HepG2 (cell line): ENCODE measurements around the gene CTPS2. TPM values are rescaled to one million over a fixed set of nuclear protein-coding genes. Genes with fewer than 3 reads are reported as not detected.

Experiments
- ATAC-seq: fragments of 200-7000 bp; cut with Tn5 transposase; 3 replicates; pipeline ENCODE4 v1.9.1; 2020; ENCODE audit warnings: mild to moderate bottlenecking, moderate library complexity
- BruUV-seq: library from RNA; stranded (reverse); fragments of 400-500 nt; replicated peaks from 2 replicates; lab custom pipeline; 2021; lab: Mats Ljungman, UMichigan
- CTCF ChIA-PET: fragments of 300-600 bp; formaldehyde crosslinking; extraction: SDS; loops from one replicate; lab custom pipeline; 2021; ENCODE audit warnings: low total read pairs, inconsistent platforms, low intra/inter-chr PET ratio; lab: Yijun Ruan, JAX
- POLR2A ChIA-PET: fragments of 350-600 bp; sonication (Branson Sonifier 250); formaldehyde crosslinking; loops from one replicate; lab custom pipeline; 2020; ENCODE audit warnings: antibody characterized with exemption, inconsistent platforms; lab: Yijun Ruan, JAX
- DNase-seq: peaks from one replicate; pipeline ENCODE4 v3.0.0-alpha.2; 2015; ENCODE audit warnings: low spot score
- FAIRE-seq: peaks from 3 replicates; lab custom pipeline; 2011; peaks lifted over from hg19 to GRCh38; lab: Jason Lieb, UNC
- H2AFZ ChIP-seq: one replicate; pipeline ENCODE4 v1.6.1; 2011; ENCODE audit warnings: low read length, inconsistent platforms
- H3K27ac ChIP-seq: fragments of 300-600 bp; 3 replicates; pipeline ENCODE4 v1.8.0; 2011; ENCODE audit warnings: mixed run types, mild to moderate bottlenecking, mixed read lengths, low read length, inconsistent platforms; ENCODE audit not compliant: insufficient read depth; ENCODE audit errors: extremely low read length
- H3K27me3 ChIP-seq, 2 experiments: fragments of 200-600 bp in 1 of 2; 2 replicates in 1 of 2; 3 replicates in 1 of 2; pipeline versions ENCODE4 v1.6.0 to v1.8.0; 2011; ENCODE audit warnings: low read length in 2 of 2, mild to moderate bottlenecking in 2 of 2, moderate library complexity in 2 of 2, inconsistent platforms in 1 of 2; ENCODE audit not compliant: insufficient read depth in 2 of 2, control insufficient read depth in 1 of 2
- H3K36me3 ChIP-seq, 2 experiments: fragments of 200-600 bp in 1 of 2; replicated peaks in 1 of 2; 2 replicates in 1 of 2; 3 replicates in 1 of 2; pipeline versions ENCODE4 v1.5.1 to v1.8.0; 2011; ENCODE audit warnings: low read length in 2 of 2, inconsistent platforms in 1 of 2; ENCODE audit not compliant: insufficient read depth in 2 of 2, control insufficient read depth in 1 of 2
- H3K4me1 ChIP-seq: 2 replicates; pipeline ENCODE4 v1.5.1; 2012; ENCODE audit warnings: low read length, inconsistent platforms; ENCODE audit not compliant: insufficient read depth
- H3K4me2 ChIP-seq: 2 replicates; pipeline ENCODE4 v1.6.0; 2011; ENCODE audit warnings: low read depth, low read length, inconsistent platforms
- H3K4me3 ChIP-seq, 3 experiments: fragments of 200-600 bp in 1 of 3; sonication (generic), shearing (Covaris generic) in 1 of 3; replicated peaks in 1 of 3; 2 replicates each; pipeline ENCODE4 v1.5.1; 2011 to 2016; ENCODE audit warnings: low read length in 3 of 3, inconsistent platforms in 2 of 3, low read depth in 2 of 3, mild to moderate bottlenecking in 2 of 3, control low read depth in 1 of 3, mixed read lengths in 1 of 3; ENCODE audit not compliant: insufficient read depth in 1 of 3
- H3K79me2 ChIP-seq: one replicate; pipeline ENCODE4 v1.6.1; 2011; ENCODE audit warnings: low read length, inconsistent platforms; ENCODE audit not compliant: insufficient read depth
- H3K9ac ChIP-seq: 2 replicates; pipeline ENCODE4 v1.6.0; 2011; ENCODE audit warnings: mild to moderate bottlenecking, low read depth, low read length, inconsistent platforms; ENCODE audit not compliant: insufficient read depth
- H3K9me3 ChIP-seq: 2 replicates; pipeline ENCODE4 v1.5.1; 2012; ENCODE audit warnings: mild to moderate bottlenecking, low read length
- H4K20me1 ChIP-seq: 2 replicates; pipeline ENCODE4 v1.6.0; 2011; ENCODE audit warnings: inconsistent platforms, mild to moderate bottlenecking, low read length, moderate library complexity; ENCODE audit not compliant: insufficient read depth
- ATM ChIP-seq: fragments of 450-650 bp; IDR thresholded peaks from 2 replicates; pipeline ENCODE4 v1.7.1; 2017; ENCODE audit warnings: mild to moderate bottlenecking, borderline replicate concordance
- FOSL1 ChIP-seq: sonication (generic); formaldehyde crosslinking; IDR thresholded peaks from 2 replicates; pipeline ENCODE4 v1.9.0; 2021; ENCODE audit warnings: missing genetic modification reagents, borderline replicate concordance
- FOXP1 ChIP-seq, 2 experiments: fragments of 450-650 bp in 1 of 2; IDR thresholded peaks; 2 replicates each; pipeline ENCODE4 v1.6.1; 2017 to 2018; ENCODE audit warnings: antibody characterized with exemption in 1 of 2
- HNF4A ChIP-seq: sonication (generic); formaldehyde crosslinking; IDR thresholded peaks from 2 replicates; pipeline ENCODE4 v1.4.0; 2020; ENCODE audit warnings: missing genetic modification reagents
- KLF6 ChIP-seq: IDR thresholded peaks from 2 replicates; pipeline ENCODE4 v1.8.0; 2016; ENCODE audit warnings: missing biosample characterization, missing genetic modification reagents
- NKX3-1 ChIP-seq: sonication (generic); formaldehyde crosslinking; IDR thresholded peaks from 2 replicates; pipeline ENCODE4 v1.5.0; 2020; ENCODE audit warnings: missing genetic modification reagents
- NR2F6 ChIP-seq, 2 experiments: IDR thresholded peaks; 2 replicates each; pipeline ENCODE4 v1.6.1; 2016; ENCODE audit warnings: antibody characterized with exemption in 1 of 2, mild to moderate bottlenecking in 1 of 2
- PAXIP1 ChIP-seq: sonication (generic); formaldehyde crosslinking; conservative IDR thresholded peaks from 2 replicates; pipeline ENCODE4 v1.4.0; 2020; ENCODE audit warnings: mild to moderate bottlenecking, missing genetic modification reagents, moderate library complexity
- RXRA ChIP-seq: sonication (generic); formaldehyde crosslinking; IDR thresholded peaks from 2 replicates; pipeline ENCODE4 v1.5.1; 2020; ENCODE audit warnings: missing genetic modification reagents
- SALL1 ChIP-seq: sonication (generic); formaldehyde crosslinking; IDR thresholded peaks from 2 replicates; pipeline ENCODE4 v1.8.0; 2022; ENCODE audit warnings: mild to moderate bottlenecking, missing genetic modification reagents
- SOX6 ChIP-seq, 2 experiments: fragments of 450-650 bp in 1 of 2; sonication (generic) in 1 of 2; formaldehyde crosslinking in 1 of 2; IDR thresholded peaks; 2 replicates each; pipeline versions ENCODE4 v1.4.0 to v1.6.1; 2017 to 2020; ENCODE audit warnings: antibody characterized with exemption in 1 of 2, mild to moderate bottlenecking in 1 of 2, missing genetic modification reagents in 1 of 2
- TEAD3 ChIP-seq: optimal IDR thresholded peaks from 2 replicates; pipeline ENCODE3; 2016; ENCODE audit warnings: borderline replicate concordance
- ZNF121 ChIP-seq: sonication (generic); formaldehyde crosslinking; IDR thresholded peaks from 2 replicates; pipeline ENCODE4 v1.5.0; 2020; ENCODE audit warnings: mild to moderate bottlenecking, missing genetic modification reagents
- ZNF691 ChIP-seq: sonication (generic); formaldehyde crosslinking; IDR thresholded peaks from 2 replicates; pipeline ENCODE4 v1.4.0; 2020; ENCODE audit warnings: missing genetic modification reagents, low read depth, mild to moderate bottlenecking, borderline replicate concordance
- ZNF770 ChIP-seq: sonication (generic); formaldehyde crosslinking; IDR thresholded peaks from 2 replicates; pipeline ENCODE4 v1.5.0; 2020; ENCODE audit warnings: mild to moderate bottlenecking, missing genetic modification reagents
- WGBS: methylation state at CpG from one replicate; pipeline ENCODE4 v1.1.6; 2017; ENCODE audit warnings: low lambda C conversion rate; 5-methylcytosine and 5-hydroxymethylcytosine counted together
- in situ Hi-C: cut with HindIII; loops from 2 replicates; pipeline ENCODE4 v1.10.0; 2017; ENCODE audit warnings: low pct_unique_long_range_greater_than_20kb; ENCODE audit not compliant: extremely low pct_ligation_motif_present
- intact Hi-C: fragments of 100-400 bp; cut with micrococcal nuclease; formaldehyde crosslinking; loops from one replicate; pipeline ENCODE4 v1.10.0; 2022; ENCODE audit not compliant: unreplicated experiment
- polyA plus RNA-seq, 8 experiments: library from polyadenylated mRNA; depleted of rRNA in 3 of 8; stranded (reverse) in 7 of 8; unstranded in 1 of 8; fragments of >200 nt; fragmentation: Illumina TruSeq in 4 of 8; extraction: Trizol in 4 of 8; gene quantifications; 2 replicates each; pipeline versions ENCODE4 v1.2.1 to v1.2.3, GENCODE V29; 2011 to 2016; ENCODE audit warnings: low read depth in 4 of 8, missing spikeins in 1 of 8, mixed read lengths in 1 of 8; ENCODE audit not compliant: insufficient read depth in 1 of 8
- total RNA-seq, 5 experiments: library from RNA; depleted of rRNA; stranded (reverse); fragments of >200 nt; fragmentation: Illumina TruSeq; extraction: Trizol; gene quantifications; 2 replicates each; pipeline ENCODE4 v1.2.3, GENCODE V29; 2016; ENCODE audit warnings: low read depth in 1 of 5

CTPS2 gene
- total and polyA plus RNA-seq, 2 of the 13 experiments (the other 11 are each of a cell fraction or from before 2014, with no cell fraction given) = 10.3 to 26.1 TPM

GRCh38 chrX:16683007-16683664, 29.3 kb downstream of the CTPS2 start:
- BruUV-seq = no TSS peak
- intact Hi-C loops (no loop called here), in situ Hi-C loops (no loop called here)
- Histone ChIP-seq H3K27ac (peak overlapping the region; percentile 57), H3K9me3 (no peaks in the 10 kb centered on the region), H3K4me3 (no peak overlapping the region), H3K9ac (no peak overlapping the region), H4K20me1 (no peaks in the 10 kb centered on the region), H3K36me3 (peaks cover 4 to 22% of the 10 kb centered on the region in 2 experiments; a peak in 4 of 5 replicates), H3K27me3 (no peaks in the 10 kb centered on the region), H2AFZ (no peak overlapping the region), H3K4me1 (peaks cover 19% of the 10 kb centered on the region), H3K79me2 (no peaks in the 10 kb centered on the region), H3K4me2 (no peak overlapping the region)
- WGBS = 51% methylated on average over 7 of the region's 7 CpGs
- peak; percentile 98 for ATAC-seq
- POLR2A ChIA-PET = no interaction called here
- DNase-seq = peak; percentile 30
- CTCF ChIA-PET = no interaction called here
- FAIRE-seq = peak; percentile 78
- peak; percentile 27; the same call in 1 of the 2 replicates for TF ChIP-seq NR2F6 (IDR thresholded peaks at IDR 0.05)
- TF ChIP-seq NR2F6 (CRISPR knock-in tag; IDR thresholded peaks at IDR 0.05) = 0 out of 2 replicates have a peak, but pooled peaks have one; percentile 18
- TF ChIP-seq HNF4A (CRISPR knock-in tag) = no peak
- TF ChIP-seq KLF6 (CRISPR knock-in tag) = no peak
- TF ChIP-seq ZNF121 (CRISPR knock-in tag) = peak; percentile 75
- no peak for TF ChIP-seq RXRA (CRISPR knock-in tag)
- no peak for TF ChIP-seq FOXP1 (IDR thresholded peaks at IDR 0.05)
- 0 out of 2 replicates have a peak, but pooled peaks have one; percentile 6 for TF ChIP-seq FOXP1 (CRISPR knock-in tag; IDR thresholded peaks at IDR 0.05)
- TF ChIP-seq NKX3-1 (CRISPR knock-in tag) = no peak
- TF ChIP-seq SOX6 (IDR thresholded peaks at IDR 0.05) = no peak
- peak; percentile 48; the same call in 1 of the 2 replicates for TF ChIP-seq SOX6 (CRISPR knock-in tag; IDR thresholded peaks at IDR 0.05)
- no peak for TF ChIP-seq ZNF691 (CRISPR knock-in tag)
- TF ChIP-seq SALL1 = peak; percentile 38
- peak; percentile 49 for TF ChIP-seq PAXIP1 (CRISPR knock-in tag)
- peak; percentile 37 for TF ChIP-seq TEAD3 (CRISPR knock-in tag)
- TF ChIP-seq ATM = no peak
- TF ChIP-seq ZNF770 (CRISPR knock-in tag) = peak; percentile 66; the same call in 1 of the 2 replicates
- no peak for TF ChIP-seq FOSL1 (CRISPR knock-in tag)
